ENCODE measurements around the gene DAW1. TPM values are rescaled to one million over a fixed set of nuclear protein-coding genes. Genes with fewer than 3 reads are reported as not detected.
A peak's percentile ranks its signal among the peaks of the same experiment; 100 is the strongest.
"Not testable (repeated sequence)": the region's sequence is repeated elsewhere in the genome, so short reads cannot be mapped to it uniquely, and the experiment has no call there.

DAW1 gene
- total RNA-seq, 1 donor from 2014 or later: not detected

DNA sequence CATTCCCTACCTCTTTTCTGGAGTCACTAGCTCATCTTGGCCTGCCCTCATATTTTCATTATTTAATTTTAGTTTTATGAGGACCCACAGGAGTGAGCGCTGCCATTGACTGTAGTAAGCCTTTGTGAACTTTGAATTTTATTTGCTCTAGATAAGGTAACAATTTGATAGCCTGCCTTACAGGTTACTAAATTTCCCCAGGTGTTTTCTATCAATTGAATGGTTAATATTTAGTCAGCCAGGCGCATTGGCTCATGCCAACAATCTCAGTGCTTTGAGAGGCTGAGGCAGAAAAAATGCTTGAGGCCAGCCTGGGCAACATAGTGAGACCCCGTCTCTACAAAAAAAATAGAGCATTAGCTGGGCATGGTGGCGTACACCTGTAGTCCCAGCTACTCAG is 50.2 kb downstream of the DAW1 start:
- DNase-seq: no peak

DNA sequence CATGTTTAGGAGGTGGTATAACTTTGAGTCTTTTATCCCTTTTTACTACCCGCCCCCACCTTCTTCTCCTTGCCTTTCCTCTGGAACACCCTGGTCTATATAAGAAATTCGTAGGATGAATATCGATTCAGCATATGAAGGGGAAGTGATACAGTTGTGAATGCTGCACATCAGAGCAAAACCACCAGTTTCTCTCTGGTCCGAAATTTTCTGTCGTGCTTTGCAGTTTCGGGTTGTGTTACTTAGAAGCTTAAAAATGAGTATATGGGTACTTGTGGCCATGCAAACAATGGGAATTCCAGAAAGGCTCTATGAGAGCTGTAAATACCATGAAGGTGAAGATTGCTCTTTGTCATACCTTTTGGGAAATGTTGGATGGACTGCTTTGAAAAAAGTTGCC is 60.6 kb downstream of the DAW1 start:
- no peak for DNase-seq

- DNase-seq: no peak
Measured at GRCh38 chr2:227932403-227932802, 61.0 kb downstream of the DAW1 start.

DNA sequence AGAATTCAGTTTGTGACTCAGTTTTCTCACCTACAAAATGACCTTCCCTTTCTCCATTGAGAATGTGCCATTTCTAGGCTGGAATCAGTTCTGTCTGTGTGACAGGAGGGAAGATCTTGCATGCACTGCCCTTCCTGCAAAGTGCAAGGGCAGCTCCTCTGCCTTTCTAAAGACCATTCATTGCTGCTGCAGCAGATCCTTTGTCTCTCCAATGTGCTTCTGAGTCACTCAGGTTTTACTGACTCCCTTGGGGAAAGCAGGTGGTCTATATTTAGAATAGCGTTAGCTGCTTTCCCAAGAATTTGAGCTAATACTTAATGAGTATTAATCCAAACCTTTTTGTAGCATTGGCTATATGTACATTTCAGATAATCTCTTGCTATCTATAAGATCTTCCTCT is 62.5 kb downstream of the DAW1 start:
- DNase-seq: no peak

DNA sequence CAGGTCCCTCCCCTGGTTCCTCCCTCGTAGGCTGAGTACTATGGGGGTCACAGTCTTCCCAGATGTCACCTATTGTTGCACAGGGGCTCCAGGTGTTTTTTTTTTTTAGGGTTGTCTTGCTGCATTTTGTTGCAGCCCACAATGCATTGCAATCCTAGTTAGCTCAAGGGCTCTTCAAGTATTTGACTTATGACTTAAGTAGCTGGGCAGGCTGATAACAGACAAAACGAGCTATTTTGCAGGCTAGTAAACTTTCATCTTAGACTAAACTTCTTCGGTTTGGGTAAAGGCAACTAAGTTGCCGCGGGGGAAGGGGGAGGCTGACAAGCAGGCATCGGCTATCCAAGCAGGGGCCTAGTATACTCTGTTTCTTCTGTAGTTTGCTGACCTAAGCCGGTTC is 64.8 kb downstream of the DAW1 start:
- not testable (repeated sequence) for DNase-seq

DNA sequence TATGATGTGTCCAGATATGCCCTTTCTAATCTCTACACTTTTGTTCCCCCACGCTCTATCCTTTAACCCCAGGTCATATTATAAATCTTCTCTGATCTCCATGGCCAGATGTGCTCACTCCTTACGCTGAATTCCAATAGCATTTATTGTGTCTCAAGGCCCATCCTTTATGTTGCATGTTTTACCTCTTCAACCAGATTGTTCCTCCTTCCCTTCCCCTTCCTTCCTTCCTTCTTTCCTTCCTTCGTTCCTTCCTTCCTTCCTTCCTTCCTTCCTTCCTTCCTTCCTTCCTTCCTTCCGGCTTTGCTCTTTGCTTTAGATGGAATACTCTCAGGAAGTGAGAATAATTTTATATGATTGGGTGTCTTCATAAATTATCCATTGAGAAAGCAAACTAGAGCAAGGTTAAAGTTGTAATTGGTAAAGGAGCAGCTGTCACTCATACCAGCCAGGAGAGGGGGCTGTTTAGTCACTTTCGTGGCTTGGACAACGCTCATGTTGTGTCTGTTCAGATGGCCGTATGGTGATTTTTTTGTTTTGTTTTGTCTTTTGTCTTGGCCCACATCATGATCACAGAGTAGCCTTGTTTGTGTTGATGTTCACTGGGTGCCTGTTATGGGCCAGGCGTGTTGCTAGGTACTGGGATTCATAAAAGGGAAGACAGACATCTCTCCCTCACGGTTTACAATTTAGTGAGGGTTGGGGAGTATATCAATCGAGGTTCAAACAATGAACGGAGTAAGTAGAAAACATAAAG is 68.0 kb downstream of the DAW1 start:
- DNase-seq: peak; percentile 56

DNA sequence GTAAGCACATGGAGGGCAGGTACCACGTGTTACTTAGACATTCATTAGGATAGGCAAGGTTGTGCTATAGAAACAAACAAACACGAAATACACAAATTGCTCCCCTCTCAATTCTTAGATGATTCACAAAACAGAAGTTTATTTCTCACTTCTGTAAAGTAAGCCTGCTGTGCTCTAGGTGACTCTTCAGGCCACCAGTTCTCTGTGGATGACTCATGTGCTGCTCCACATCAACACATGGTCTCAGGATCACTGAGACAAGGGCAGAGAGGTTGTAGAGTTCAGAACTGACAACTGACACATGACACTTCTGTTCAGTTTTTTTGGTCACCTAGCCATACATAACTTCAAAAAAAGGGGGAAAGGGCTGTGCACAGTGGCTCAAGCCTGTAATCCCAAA is 70.6 kb downstream of the DAW1 start:
- DNase-seq: no peak

GRCh38 chr2:227942965-227943364 is 71.5 kb downstream of the DAW1 start:
- no peak for DNase-seq

DNA sequence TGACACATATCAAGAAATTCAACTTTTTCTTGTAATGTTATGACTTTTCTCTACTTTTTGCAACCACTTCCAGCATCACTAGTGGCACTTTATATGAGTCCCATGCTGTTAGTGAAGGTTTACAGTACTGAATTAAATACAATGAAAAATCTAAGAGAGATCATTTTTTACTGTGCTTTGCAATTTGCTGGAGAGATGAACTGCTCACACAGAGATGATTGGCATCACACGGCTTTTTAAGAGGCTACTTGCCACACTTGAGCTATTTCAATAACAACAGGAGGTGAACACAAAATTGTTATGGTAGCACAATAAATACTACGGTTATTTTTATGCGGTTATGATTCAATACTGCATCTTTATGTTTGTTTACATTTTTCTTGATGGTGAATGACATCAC is 88.9 kb downstream of the DAW1 start:
- DNase-seq: no peak

- DNase-seq: no peak
Measured at GRCh38 chr2:227971619-227972230, 100.3 kb downstream of the DAW1 start.

- DNase-seq: no peak
Measured at GRCh38 chr2:227973241-227973640, 101.8 kb downstream of the DAW1 start.

Other genes with a start within 250 kb of the DAW1 start
- gene SCYGR5, start 204.8 kb upstream of the DAW1 start, total RNA-seq: not detected in 2 replicates
- 0.14 TPM in 1 of 2 replicates, not detected in the other for gene SLC19A3, start 153.6 kb upstream of the DAW1 start, total RNA-seq
- gene SCYGR6, start 146.9 kb upstream of the DAW1 start, total RNA-seq: not detected in 2 replicates
- not detected in 2 replicates for gene SCYGR7, start 143.3 kb upstream of the DAW1 start, total RNA-seq
- gene SCYGR8, start 125.7 kb upstream of the DAW1 start, total RNA-seq: not detected in 2 replicates
- gene CCL20, start 57.8 kb upstream of the DAW1 start, total RNA-seq: 0.65 and 1.0 TPM in 2 replicates